K562 (cell line): ENCODE data around the gene FKBP7. TPM values are rescaled to one million over a fixed set of nuclear protein-coding genes. Genes with fewer than 3 reads are reported as not detected.

Source experiments
- CBX8 ChIP-seq: fragments of 200-600 bp; sonication (generic); IDR thresholded peaks from 2 replicates; pipeline ENCODE4 v1.6.1; 2012; ENCODE audit warnings: borderline replicate concordance, mixed run types, low read depth, mild to moderate bottlenecking, moderate library complexity, mixed read lengths, low read length, control low read depth, inconsistent platforms; ENCODE audit not compliant: poor library complexity, severe bottlenecking; ENCODE audit errors: extremely low read depth
- CHD1 ChIP-seq: fragments of 200-600 bp; sonication (generic); IDR thresholded peaks from one replicate; pipeline ENCODE4 v1.6.1; 2012; ENCODE audit warnings: mild to moderate bottlenecking, moderate library complexity, low read length, inconsistent platforms
- ESRRA ChIP-seq: fragments of 450-650 bp; IDR thresholded peaks from 2 replicates; pipeline ENCODE4 v1.6.1; 2014; ENCODE audit warnings: low read depth, mild to moderate bottlenecking, moderate library complexity, borderline replicate concordance
- ETS2 ChIP-seq: IDR thresholded peaks from 2 replicates; pipeline ENCODE4 v1.6.1; 2016; ENCODE audit warnings: borderline replicate concordance, missing genetic modification characterization, mild to moderate bottlenecking, moderate library complexity, missing compliant biosample characterization; ENCODE audit not compliant: poor library complexity, severe bottlenecking
- HIVEP1 ChIP-seq: fragments of 250-450 bp; sonication (Bioruptor Pico); IDR thresholded peaks from 2 replicates; pipeline ENCODE4 v1.4.0; 2020; ENCODE audit warnings: mild to moderate bottlenecking
- ID3 ChIP-seq, 2 experiments: fragments of 250-450 bp in 1 of 2; fragments of 450-650 bp in 1 of 2; sonication (Bioruptor Pico) in 1 of 2; IDR thresholded peaks; 2 replicates each; pipeline versions ENCODE4 v1.6.1 to v1.8.0; 2016 to 2021; ENCODE audit warnings: mild to moderate bottlenecking in 2 of 2, moderate library complexity in 2 of 2, missing compliant biosample characterization in 1 of 2, missing genetic modification characterization in 1 of 2
- KLF16 ChIP-seq: IDR thresholded peaks from 2 replicates; pipeline ENCODE4 v1.6.1; 2016; ENCODE audit warnings: antibody characterized with exemption
- NCOA6 ChIP-seq: fragments of 450-650 bp; IDR thresholded peaks from 2 replicates; pipeline ENCODE4 v1.6.1; 2017; ENCODE audit warnings: mild to moderate bottlenecking
- PATZ1 ChIP-seq: fragments of 250-450 bp; sonication (Bioruptor Pico); IDR thresholded peaks from 2 replicates; pipeline ENCODE4 v1.5.0; 2020; ENCODE audit warnings: mild to moderate bottlenecking, borderline replicate concordance
- PHF20 ChIP-seq: fragments of 450-650 bp; IDR thresholded peaks from 2 replicates; pipeline ENCODE4 v1.6.1; 2018; ENCODE audit not compliant: partially characterized antibody
- PPARD ChIP-seq: fragments of 250-450 bp; sonication (Bioruptor Pico); IDR thresholded peaks from 2 replicates; pipeline ENCODE4 v1.8.0; 2022; ENCODE audit warnings: inconsistent platforms, mild to moderate bottlenecking, moderate library complexity
- PTTG1 ChIP-seq: fragments of 450-650 bp; IDR thresholded peaks from 2 replicates; pipeline ENCODE4 v1.6.1; 2016; ENCODE audit warnings: low read depth, mild to moderate bottlenecking, missing genetic modification characterization, missing compliant biosample characterization
- SIN3A ChIP-seq, 2 experiments: fragments of 150-350 bp in 1 of 2; IDR thresholded peaks; 2 replicates each; pipeline ENCODE4 v1.6.1; 2011 to 2016; ENCODE audit warnings: borderline replicate concordance in 2 of 2, low read depth in 2 of 2, low read length in 2 of 2, mild to moderate bottlenecking in 2 of 2, moderate library complexity in 2 of 2; ENCODE audit not compliant: control insufficient read depth in 1 of 2
- SP2 ChIP-seq: IDR thresholded peaks from 2 replicates; pipeline ENCODE4 v1.6.1; 2011; ENCODE audit warnings: mild to moderate bottlenecking, low read depth, low read length, moderate library complexity; ENCODE audit not compliant: poor library complexity, severe bottlenecking; ENCODE audit errors: extremely low read depth
- STAG1 ChIP-seq: sonication (generic); formaldehyde crosslinking; IDR thresholded peaks from 2 replicates; pipeline ENCODE4 v1.5.0; 2020; ENCODE audit warnings: missing genetic modification reagents, borderline replicate concordance
- THRA ChIP-seq: fragments of 450-650 bp; IDR thresholded peaks from 2 replicates; pipeline ENCODE4 v1.6.1; 2017; ENCODE audit warnings: mild to moderate bottlenecking, moderate library complexity
- ZHX1 ChIP-seq: fragments of 150-350 bp; conservative IDR thresholded peaks from 2 replicates; pipeline ENCODE4 v1.6.1; 2014; ENCODE audit warnings: low read length
- ZNF124 ChIP-seq: sonication (generic); formaldehyde crosslinking; IDR thresholded peaks from 2 replicates; pipeline ENCODE4 v1.8.1; 2022; ENCODE audit warnings: missing genetic modification reagents
- polyA plus RNA-seq, 8 experiments: library from polyadenylated mRNA; depleted of rRNA in 4 of 8; stranded (reverse) in 5 of 8; unstranded in 3 of 8; fragments of >200 nt; fragmentation: Nextera tagmentation in 2 of 8; fragmentation: Illumina TruSeq in 1 of 8; extraction: Ambion mirVana in 2 of 8; extraction: Trizol in 1 of 8; gene quantifications; 2 replicates each; pipeline versions ENCODE4 v1.2.1 to v1.2.3, GENCODE V29; 2011 to 2014; ENCODE audit warnings: inconsistent platforms in 1 of 8, missing spikeins in 1 of 8
- total RNA-seq, 7 experiments: library from RNA; depleted of rRNA in 6 of 7; stranded (reverse); fragments of >200 nt in 6 of 7; fragmentation: Illumina TruSeq in 2 of 7; extraction: Trizol in 2 of 7; gene quantifications; 2 replicates each; pipeline versions ENCODE4 v1.2.1 to v1.2.3, GENCODE V29; 2011 to 2021; ENCODE audit warnings: low replicate concordance in 1 of 7

FKBP7 gene
- total and polyA plus RNA-seq, 9 of the 15 experiments (the other 6 are each of a cell fraction or from before 2014, with no cell fraction given) = 6.1 to 23.2 (median 19.0) TPM

- no peak; the same call in 1 of the 2 replicates for TF ChIP-seq PATZ1 (CRISPR knock-in tag)
- no peak; the same call in 1 of the 2 replicates for TF ChIP-seq STAG1 (CRISPR knock-in tag)
- TF ChIP-seq ZNF124 = no peak
- no peak for TF ChIP-seq THRA
- TF ChIP-seq ESRRA = peak; percentile 95
- TF ChIP-seq PPARD (CRISPR knock-in tag) = no peak
- no peak for TF ChIP-seq ID3 (CRISPR knock-in tag; IDR thresholded peaks at IDR 0.05)
- TF ChIP-seq ID3 (tag; IDR thresholded peaks at IDR 0.05) = 0 out of 2 replicates have a peak, but pooled peaks have one; percentile 73
- TF ChIP-seq CHD1 = peak; percentile 37
- TF ChIP-seq CBX8 = no peak
- TF ChIP-seq NCOA6 = no peak
- peak; percentile 94; the same call in 1 of the 2 replicates for TF ChIP-seq ZHX1
- no peak for TF ChIP-seq PTTG1 (tag)
- no peak for TF ChIP-seq PHF20
- no peak for TF ChIP-seq SP2
- TF ChIP-seq HIVEP1 (CRISPR knock-in tag) = 0 out of 2 replicates have a peak, but pooled peaks have one; percentile 52
- TF ChIP-seq KLF16 = peak; percentile 71
- TF ChIP-seq SIN3A (IDR thresholded peaks at IDR 0.05; ENCODE audit: borderline replicate concordance in 2 of 2, control insufficient read depth in 1 of 2, low read depth in 2 of 2, low read length in 2 of 2) = peak in 1 of 2 experiments; percentile 27; a peak in 1 of 4 replicates
- no peak for TF ChIP-seq ETS2 (tag)
Observed at GRCh38 chr2:178414266-178415247, 63.8 kb downstream of the FKBP7 start (continued).
